HUES48 (cell line): ENCODE data around the gene OR1L4.

Source experiments
- H3K27ac ChIP-seq: one replicate; pipeline ENCODE4 v1.7.0; 2013; ENCODE audit warnings: low read depth, low read length, inconsistent platforms
- H3K27me3 ChIP-seq: 2 replicates; pipeline ENCODE4 v1.6.1; 2013; ENCODE audit warnings: mild to moderate bottlenecking, low read length; ENCODE audit not compliant: control insufficient read depth, insufficient read depth
- H3K36me3 ChIP-seq: 2 replicates; pipeline ENCODE4 v1.6.1; 2013; ENCODE audit warnings: low read length; ENCODE audit not compliant: control insufficient read depth, insufficient read depth
- H3K4me1 ChIP-seq: 2 replicates; pipeline ENCODE4 v1.6.1; 2013; ENCODE audit warnings: mild to moderate bottlenecking, low read length; ENCODE audit not compliant: control insufficient read depth, insufficient read depth
- H3K4me3 ChIP-seq: 2 replicates; pipeline ENCODE4 v1.5.1; 2013; ENCODE audit warnings: mild to moderate bottlenecking, low read depth, low read length
- H3K9ac ChIP-seq: 2 replicates; pipeline ENCODE4 v1.6.1; 2013; ENCODE audit warnings: mild to moderate bottlenecking, low read depth, low read length, moderate library complexity
- H3K9me3 ChIP-seq: 2 replicates; pipeline ENCODE4 v1.6.1; 2013; ENCODE audit warnings: low read length; ENCODE audit not compliant: control insufficient read depth, insufficient read depth

The OR1L4 gene

GRCh38 chr9:122723690-122724089, at the start of gene OR1L4:
TSS of gene OR1L4 (plus strand) at chr9:122723990. CDS start at chr9:122723990, 0 bp downstream.
- Histone ChIP-seq H3K27me3 (no peaks in the 10 kb centered on the region), H3K27ac (no peak within 1 kb of the TSS), H3K9ac (no peak within 1 kb of the TSS), H3K9me3 (peaks cover 74% of the 10 kb centered on the region), H3K4me3 (no peak within 1 kb of the TSS), H3K36me3 (no peaks in the 10 kb centered on the region), H3K4me1 (no peaks in the 10 kb centered on the region)

- H3K9me3 ChIP-seq = peaks cover 94% of the 10 kb centered on the region
- H3K27me3 ChIP-seq = no peaks in the 10 kb centered on the region
- no peak overlapping the region for H3K9ac ChIP-seq
- no peak overlapping the region for H3K4me3 ChIP-seq
- no peaks in the 10 kb centered on the region for H3K4me1 ChIP-seq
- H3K36me3 ChIP-seq = no peaks in the 10 kb centered on the region
- H3K27ac ChIP-seq = no peak overlapping the region
Observed at GRCh38 chr9:122684851-122685250, 38.9 kb upstream of the OR1L4 start.

- Histone ChIP-seq H3K27me3 (no peaks in the 10 kb centered on the region), H3K9ac (no peak overlapping the region), H3K4me1 (no peaks in the 10 kb centered on the region), H3K27ac (no peak overlapping the region), H3K4me3 (no peak overlapping the region), H3K9me3 (peaks cover 73% of the 10 kb centered on the region), H3K36me3 (no peaks in the 10 kb centered on the region)
Observed at GRCh38 chr9:122695696-122696095, 28.1 kb upstream of the OR1L4 start.

- H3K9ac ChIP-seq = no peak overlapping the region
- H3K4me3 ChIP-seq = no peak overlapping the region
- H3K9me3 ChIP-seq = peaks cover 62% of the 10 kb centered on the region
- no peak overlapping the region for H3K27ac ChIP-seq
- no peaks in the 10 kb centered on the region for H3K27me3 ChIP-seq
- H3K4me1 ChIP-seq = no peaks in the 10 kb centered on the region
- H3K36me3 ChIP-seq = no peaks in the 10 kb centered on the region
Observed at GRCh38 chr9:122718038-122718437, 5.8 kb upstream of the OR1L4 start.

- no peak overlapping the region for H3K27ac ChIP-seq
- H3K4me3 ChIP-seq = no peak overlapping the region
- H3K27me3 ChIP-seq = no peaks in the 10 kb centered on the region
- H3K36me3 ChIP-seq = no peaks in the 10 kb centered on the region
- H3K4me1 ChIP-seq = no peaks in the 10 kb centered on the region
- no peak overlapping the region for H3K9ac ChIP-seq
- peaks cover 72% of the 10 kb centered on the region for H3K9me3 ChIP-seq
Observed at GRCh38 chr9:122719218-122719617, 4.6 kb upstream of the OR1L4 start.

GRCh38 chr9:122742003-122742402, 18.2 kb downstream of the OR1L4 start, which contains the start of gene OR1L6:
TSS of gene OR1L6 (plus strand) at chr9:122742303. CDS start at chr9:122749848, 7,545 bp downstream.
- Histone ChIP-seq H3K9ac (no peak within 1 kb of the TSS), H3K36me3 (no peaks in the 10 kb centered on the region), H3K27me3 (no peaks in the 10 kb centered on the region), H3K4me1 (no peaks in the 10 kb centered on the region), H3K4me3 (no peak within 1 kb of the TSS), H3K27ac (no peak within 1 kb of the TSS), H3K9me3 (peaks cover 78% of the 10 kb centered on the region)

GRCh38 chr9:122754825-122755224, 31.0 kb downstream of the OR1L4 start:
- Histone ChIP-seq H3K27ac (no peak overlapping the region), H3K9ac (no peak overlapping the region), H3K27me3 (no peaks in the 10 kb centered on the region), H3K36me3 (no peaks in the 10 kb centered on the region), H3K4me1 (no peaks in the 10 kb centered on the region), H3K4me3 (no peak overlapping the region), H3K9me3 (peaks cover 84% of the 10 kb centered on the region)

- H3K9ac ChIP-seq = no peak overlapping the region
- H3K4me3 ChIP-seq = no peak overlapping the region
- peaks cover 34% of the 10 kb centered on the region for H3K9me3 ChIP-seq
- H3K27me3 ChIP-seq = no peaks in the 10 kb centered on the region
- no peak overlapping the region for H3K27ac ChIP-seq
- no peaks in the 10 kb centered on the region for H3K36me3 ChIP-seq
- H3K4me1 ChIP-seq = no peaks in the 10 kb centered on the region
Observed at GRCh38 chr9:122767817-122768216, 44.0 kb downstream of the OR1L4 start.
